Measurements from ENCODE around the gene ARMCX6. TPM values are rescaled to one million over a fixed set of nuclear protein-coding genes. Genes with fewer than 3 reads are reported as not detected.
A peak's percentile ranks its signal among the peaks of the same experiment; 100 is the strongest.

ARMCX6 gene
- total and polyA plus RNA-seq, 12 donors = 10.1 to 164 (median 40.7) TPM

GRCh38 chrX:101642093-101642492 is 24.3 kb upstream of the ARMCX6 start:
- Histone ChIP-seq H3K9me3 (replicated peaks in 1 of 3) (no peaks in the 10 kb centered on the region), H3K36me3 (replicated peaks in 1 of 2) (no peaks in the 10 kb centered on the region), H3K4me1 (replicated peaks in 1 of 2) (no peaks in the 10 kb centered on the region), H3K27me3 (no peaks in the 10 kb centered on the region), H3K27ac (no peak overlapping the region), H3K4me3 (no peak overlapping the region)
- no peak for TF ChIP-seq POLR2A (IDR thresholded peaks at IDR 0.05)
- TF ChIP-seq CTCF (IDR thresholded peaks at IDR 0.05) = no peak
- intact Hi-C loops (cut with DNase I) = no loop called here
- WGBS, 4 donors = 41 to 71% (median 45%) methylated on average over 1 of the region's 1 CpG
- DNase-seq = no peak

GRCh38 chrX:101639583-101639982 is 21.8 kb upstream of the ARMCX6 start:
- DNase-seq = no peak
- Histone ChIP-seq H3K27ac (no peak overlapping the region), H3K9me3 (replicated peaks in 1 of 3) (no peaks in the 10 kb centered on the region), H3K27me3 (no peaks in the 10 kb centered on the region), H3K36me3 (replicated peaks in 1 of 2) (no peaks in the 10 kb centered on the region), H3K4me3 (no peak overlapping the region), H3K4me1 (replicated peaks in 1 of 2) (no peaks in the 10 kb centered on the region)
- intact Hi-C loops (cut with DNase I) = no loop called here
- TF ChIP-seq POLR2A (IDR thresholded peaks at IDR 0.05) (no peak), CTCF (IDR thresholded peaks at IDR 0.05) (no peak)

GRCh38 chrX:101619364-101619763 is 1.6 kb upstream of the ARMCX6 start:
- Histone ChIP-seq H3K27me3 (no peaks in the 10 kb centered on the region), H3K9me3 (replicated peaks in 1 of 3) (no peaks in the 10 kb centered on the region), H3K4me1 (replicated peaks in 1 of 2) (peaks cover 0 to 6% of the 10 kb centered on the region in 2 donors), H3K27ac (no peak overlapping the region), H3K4me3 (no peak overlapping the region), H3K36me3 (replicated peaks in 1 of 2) (no peaks in the 10 kb centered on the region)
- DNase-seq = peak in 1 of 7 donors; percentile 30
- intact Hi-C loops (cut with DNase I) = loop anchor here in 1 of 2 donors (5.0 kb wide), 1 partner anchor 38 kb away; the partner anchor contains the start of gene ARMCX2
- TF ChIP-seq CTCF (IDR thresholded peaks at IDR 0.05) (no peak), POLR2A (IDR thresholded peaks at IDR 0.05) (no peak)

GRCh38 chrX:101605728-101606127 is 12.1 kb downstream of the ARMCX6 start:
- WGBS, 4 donors = 31 to 45% (median 38%) methylated on average over 1 of the region's 1 CpG
- no peaks in the 10 kb centered on the region for H3K4me1 ChIP-seq (replicated peaks in 1 of 2)
- intact Hi-C loops (cut with DNase I) = no loop called here

More at GRCh38 chrX:101605728-101606127, 12.1 kb downstream of the ARMCX6 start:
- DNase-seq = no peak
- peaks cover 3% of the 10 kb centered on the region for H3K27me3 ChIP-seq
- H3K9me3 ChIP-seq (replicated peaks in 1 of 3) = no peaks in the 10 kb centered on the region
- TF ChIP-seq POLR2A (IDR thresholded peaks at IDR 0.05) (no peak), CTCF (IDR thresholded peaks at IDR 0.05) (no peak)
- H3K27ac ChIP-seq = no peak overlapping the region
- no peaks in the 10 kb centered on the region for H3K36me3 ChIP-seq (replicated peaks in 1 of 2)
- H3K4me3 ChIP-seq = no peak overlapping the region
